HG03066 (cell line): Measurements from ENCODE around the gene EFCAB5.
"Not testable (repeated sequence)": the region's sequence is repeated elsewhere in the genome, so short reads cannot be mapped to it uniquely, and the experiment has no call there.

Experiments
- ATAC-seq: cut with Tn5 transposase; IDR thresholded peaks from one replicate; pipeline ENCODE4 v1.9.1; 2021; ENCODE audit warnings: low read depth; ENCODE audit not compliant: unreplicated experiment

The EFCAB5 gene

GRCh38 chr17:30091771-30092170 is 150.3 kb downstream of the EFCAB5 start:
- no peak for ATAC-seq

- no peak for ATAC-seq
Measured at GRCh38 chr17:30092886-30093285, 151.5 kb downstream of the EFCAB5 start.

DNA sequence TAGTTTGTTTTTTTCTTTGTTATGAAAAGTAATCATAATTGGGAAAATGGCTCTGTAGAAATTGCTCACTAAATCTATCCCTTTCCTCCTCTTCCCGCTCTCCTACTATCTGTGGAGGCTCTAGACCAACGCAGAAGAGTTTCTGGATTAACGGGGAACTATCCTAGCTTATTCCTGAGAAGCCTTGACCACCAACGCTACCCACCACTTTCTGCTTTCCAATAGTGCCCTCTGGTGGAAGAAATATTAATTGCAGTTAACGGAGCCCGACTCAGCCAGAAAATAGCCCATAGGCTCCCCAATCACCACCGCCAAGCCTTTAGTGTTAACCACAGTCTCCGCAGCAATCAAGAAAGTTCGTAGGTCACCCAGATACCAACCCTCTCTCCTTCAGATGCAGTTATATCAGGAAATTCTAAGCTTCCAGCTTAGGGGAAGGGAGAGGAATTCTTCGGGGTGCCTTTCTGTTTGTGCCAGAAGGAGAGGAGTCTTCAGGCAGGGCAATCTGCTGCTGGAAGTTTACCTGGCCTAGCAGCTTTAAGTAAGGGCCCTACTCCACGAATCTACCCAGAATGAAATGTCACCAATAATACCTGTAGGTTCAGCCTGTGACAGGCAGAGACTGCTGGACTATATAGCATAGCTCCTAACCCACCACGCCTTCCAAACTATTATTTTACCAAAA is 152.2 kb downstream of the EFCAB5 start:
- no peak for ATAC-seq

GRCh38 chr17:30095507-30096244 is 154.2 kb downstream of the EFCAB5 start:
- no peak for ATAC-seq

- ATAC-seq: no peak
Measured at GRCh38 chr17:30101686-30102390, 160.4 kb downstream of the EFCAB5 start.

- ATAC-seq: no peak
Measured at GRCh38 chr17:30103921-30104320, 162.5 kb downstream of the EFCAB5 start.

- ATAC-seq: no peak
Measured at GRCh38 chr17:30104575-30105339, 163.3 kb downstream of the EFCAB5 start.

- no peak for ATAC-seq
Measured at GRCh38 chr17:30112794-30113193, 171.4 kb downstream of the EFCAB5 start.

DNA sequence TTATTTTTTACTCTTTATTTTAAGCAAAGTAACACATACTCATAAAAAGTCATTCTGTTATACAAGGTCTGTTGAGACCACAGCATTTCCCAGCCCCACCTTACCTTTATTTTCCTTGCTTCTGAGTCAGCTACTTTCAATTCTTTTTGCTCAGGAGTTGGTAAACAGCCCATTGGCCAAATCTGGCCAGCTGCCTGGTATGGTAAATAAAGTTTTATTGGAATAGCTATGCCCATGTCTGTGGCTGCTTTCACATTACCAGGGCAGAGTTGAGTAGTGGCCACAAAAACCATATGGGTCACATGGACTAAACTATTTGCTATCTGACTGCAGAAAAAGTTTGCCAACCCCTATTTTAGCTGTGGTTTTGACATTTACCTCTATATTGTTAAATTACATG is 171.8 kb downstream of the EFCAB5 start:
- ATAC-seq: no peak

- no peak for ATAC-seq
Measured at GRCh38 chr17:30116345-30116660, 174.9 kb downstream of the EFCAB5 start.

GRCh38 chr17:30116661-30117551 is 175.5 kb downstream of the EFCAB5 start, which contains the start of gene NSRP1:
Gene NSRP1, plus strand, starts transcription at chr17:30116816. Its CDS starts 28 bp downstream, at chr17:30116844.
- ATAC-seq: peak; percentile 72

DNA sequence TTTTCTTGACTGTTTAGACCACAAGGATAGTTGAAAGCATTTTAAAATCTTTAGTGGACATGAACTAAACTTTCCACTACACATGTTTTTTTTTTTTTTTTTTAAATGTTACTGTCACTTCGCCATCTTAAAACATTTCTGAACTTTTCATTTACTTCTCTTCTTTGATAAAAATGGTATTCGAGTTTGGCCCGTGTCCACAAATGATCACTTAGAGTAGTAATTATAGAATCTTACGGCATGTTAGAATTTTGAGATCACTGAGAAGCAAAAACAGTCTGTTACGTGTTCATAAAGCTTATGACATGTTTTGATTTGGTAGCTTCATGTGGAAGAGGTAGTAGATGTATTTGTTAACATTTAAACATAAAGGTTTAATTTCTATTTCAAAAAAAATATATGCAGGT is 176.2 kb downstream of the EFCAB5 start:
- ATAC-seq: no peak

GRCh38 chr17:30118635-30119034 is 177.2 kb downstream of the EFCAB5 start:
- not testable (repeated sequence) for ATAC-seq

DNA sequence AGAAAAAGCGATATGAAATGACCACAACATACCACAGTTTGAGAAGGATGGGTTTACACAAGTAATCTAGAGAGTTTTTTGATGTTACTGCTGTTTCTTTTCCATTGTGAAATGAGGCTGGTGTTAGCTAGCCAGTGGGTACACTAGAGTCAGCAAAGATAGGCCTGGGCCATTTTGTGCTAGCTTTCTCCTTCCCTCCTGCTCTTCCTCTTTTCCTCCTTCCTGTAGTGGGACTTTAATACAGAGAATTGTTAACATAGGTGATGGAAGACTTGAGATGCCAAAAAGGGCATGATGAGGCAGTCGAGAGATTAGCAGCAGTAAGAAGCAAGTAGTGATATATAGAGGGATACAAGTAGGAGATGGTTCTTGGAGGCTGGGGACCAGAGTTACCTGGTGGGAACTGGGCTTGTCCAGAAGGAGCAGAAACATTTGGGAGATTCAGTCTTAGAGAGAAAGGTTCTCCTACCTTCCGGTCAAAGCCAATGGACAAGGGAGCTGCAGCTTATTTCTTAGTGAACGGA is 182.9 kb downstream of the EFCAB5 start:
- no peak for ATAC-seq

DNA sequence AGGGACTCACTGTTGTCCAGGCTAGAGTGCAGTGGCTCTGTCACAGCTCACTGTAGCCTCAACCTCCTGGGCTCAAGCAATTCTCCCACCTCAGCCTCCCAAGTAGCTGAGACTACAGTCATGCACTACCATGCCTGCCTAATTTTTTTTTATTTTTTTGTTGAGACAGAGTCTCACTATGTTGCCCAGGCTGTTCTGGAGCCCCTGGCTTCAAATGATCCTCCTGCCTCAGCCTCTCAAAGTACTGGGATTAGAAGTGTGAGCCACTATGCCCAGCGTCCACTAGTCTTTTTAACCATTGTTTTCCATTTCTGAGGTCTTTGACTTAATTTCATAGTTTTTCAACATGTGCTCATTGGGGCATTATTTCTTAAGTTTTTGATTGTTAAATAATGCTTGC is 188.7 kb downstream of the EFCAB5 start:
- no peak for ATAC-seq

DNA sequence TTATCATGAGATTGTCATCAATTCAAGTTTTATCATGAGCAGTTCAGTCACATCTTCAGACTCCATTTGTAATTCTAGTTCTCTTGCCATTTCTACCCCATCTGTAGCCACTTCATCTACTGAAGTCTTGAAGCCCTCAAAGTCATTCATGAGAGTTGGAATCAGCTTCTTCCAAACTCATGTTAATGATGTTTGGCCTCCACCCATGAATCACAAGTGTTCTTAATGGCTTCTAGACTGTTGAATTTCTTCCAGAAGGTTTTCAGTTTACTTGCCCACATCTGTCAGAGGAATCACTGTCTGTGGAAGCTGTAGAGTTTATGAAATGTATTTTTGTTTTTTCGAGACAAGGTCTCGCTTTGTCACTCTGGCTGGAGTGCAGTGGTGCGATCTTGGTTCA is 191.2 kb downstream of the EFCAB5 start:
- ATAC-seq: no peak

DNA sequence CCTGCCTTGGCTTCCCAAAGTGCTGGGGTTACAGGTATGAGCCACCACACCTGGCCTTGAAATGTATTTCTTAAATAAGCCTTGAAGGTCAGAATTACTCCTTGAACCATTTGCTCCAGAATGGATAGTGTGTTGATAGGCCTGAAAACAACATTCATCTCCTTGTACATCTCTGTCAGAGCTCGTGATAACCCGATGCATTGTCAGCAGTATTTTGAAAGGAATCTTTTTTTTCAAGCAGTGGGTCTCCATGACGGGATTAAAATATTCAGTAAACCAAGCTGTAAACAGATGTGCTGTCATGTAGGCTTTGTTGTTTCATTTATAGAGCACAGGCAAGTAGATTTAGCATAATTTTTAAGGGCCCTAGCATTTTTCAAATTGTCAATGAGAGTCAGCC is 191.8 kb downstream of the EFCAB5 start:
- no peak for ATAC-seq

DNA sequence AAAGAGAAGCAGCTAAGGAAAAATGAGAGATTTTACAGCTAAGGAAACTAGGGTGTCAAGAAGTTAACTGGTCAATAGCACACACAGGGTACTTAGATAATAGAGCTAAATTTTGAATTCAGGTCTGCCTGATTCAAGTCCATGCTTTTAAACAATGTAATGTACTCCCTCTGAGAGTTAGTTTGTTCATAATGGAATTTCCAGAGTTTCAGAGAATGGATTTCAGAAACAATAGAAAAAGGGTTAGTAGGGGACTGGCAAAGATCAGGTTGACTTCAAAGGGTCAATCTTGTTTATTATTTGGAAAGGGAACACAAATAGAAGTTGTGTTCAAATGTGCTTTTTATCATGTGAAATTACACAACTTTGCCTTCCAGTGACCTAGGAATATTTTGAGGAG is 193.1 kb downstream of the EFCAB5 start:
- ATAC-seq: no peak

- no peak for ATAC-seq
Measured at GRCh38 chr17:30137158-30137557, 195.7 kb downstream of the EFCAB5 start.

- not testable (repeated sequence) for ATAC-seq
Measured at GRCh38 chr17:30147860-30148259, 206.4 kb downstream of the EFCAB5 start.
